Breast epithelium (tissue), 4 donors: ENCODE data around the gene RBM18. TPM values are rescaled to one million over a fixed set of nuclear protein-coding genes. Genes with fewer than 3 reads are reported as not detected.

Experiments
- DNase-seq, 2 donors: peaks; one replicate each; pipeline ENCODE4 v3.0.0-alpha.2; 2019; ENCODE audit warnings: low spot score in 2 of 2
- H3K27ac ChIP-seq, 2 donors: fragments of 200-600 bp; sonication (generic) in 1 of 2; one replicate each; pipeline ENCODE4 v1.5.1; 2016 to 2019; ENCODE audit warnings: mild to moderate bottlenecking in 1 of 2
- H3K27me3 ChIP-seq, 2 donors: fragments of 200-600 bp; sonication (generic) in 1 of 2; one replicate each; pipeline versions ENCODE4 v1.5.1 to v1.6.0; 2017 to 2019; ENCODE audit warnings: control low read depth in 1 of 2, mild to moderate bottlenecking in 1 of 2
- H3K36me3 ChIP-seq: fragments of 200-600 bp; one replicate; pipeline ENCODE4 v1.5.1; 2019
- H3K4me1 ChIP-seq, 2 donors: fragments of 200-600 bp; sonication (generic); one replicate each; pipeline ENCODE4 v1.5.1; 2016 to 2019; ENCODE audit warnings: control low read depth in 1 of 2
- H3K4me3 ChIP-seq, 3 donors: fragments of 200-600 bp; sonication (generic); 1 replicate in 2 of 3; 2 replicates in 1 of 3; pipeline ENCODE4 v1.5.1; 2016 to 2019; ENCODE audit warnings: mild to moderate bottlenecking in 3 of 3, moderate library complexity in 2 of 3
- H3K9me3 ChIP-seq, 2 donors: fragments of 200-600 bp; sonication (generic) in 1 of 2; one replicate each; pipeline ENCODE4 v1.5.1; 2016 to 2019; ENCODE audit warnings: control low read depth in 1 of 2
- CTCF ChIP-seq, 3 donors: fragments of 450-650 bp; IDR thresholded peaks; one replicate each; pipeline ENCODE4 v1.5.1; 2016 to 2017; ENCODE audit warnings: antibody characterized with exemption in 3 of 3, mild to moderate bottlenecking in 3 of 3, moderate library complexity in 3 of 3
- POLR2A ChIP-seq: fragments of 450-650 bp; IDR thresholded peaks from one replicate; pipeline ENCODE4 v1.6.1; 2016; ENCODE audit warnings: antibody characterized with exemption, mild to moderate bottlenecking, moderate library complexity
- POLR2AphosphoS5 ChIP-seq, 3 donors: sonication (generic); formaldehyde crosslinking; IDR thresholded peaks; one replicate each; pipeline ENCODE4 v1.6.1; 2017; ENCODE audit warnings: antibody characterized with exemption in 3 of 3
- intact Hi-C: fragments of 100-400 bp; cut with DNase I; formaldehyde crosslinking; loops from one replicate; pipeline ENCODE4 v1.15.1; 2023; ENCODE audit warnings: low total_unique reads
- total RNA-seq, 3 donors: library from RNA; depleted of rRNA; stranded (reverse); fragments of >200 nt; gene quantifications; one replicate each; pipeline ENCODE4 v1.1.0, GENCODE V29; 2016

The RBM18 gene
- total RNA-seq, 3 donors from 2014 or later = 10.4 to 20.9 (median 13.4) TPM

- TF ChIP-seq CTCF (IDR thresholded peaks at IDR 0.05) = no peak
- intact Hi-C loops = no loop called here
- Histone ChIP-seq H3K27me3 (no peaks in the 10 kb centered on the region), H3K27ac (no peak overlapping the region), H3K4me3 (no peak overlapping the region), H3K4me1 (no peaks in the 10 kb centered on the region), H3K9me3 (no peaks in the 10 kb centered on the region), H3K36me3 (no peaks in the 10 kb centered on the region)
- DNase-seq = peak in 1 of 2 donors; percentile 35
These were observed 58.3 kb downstream of the RBM18 start for GRCh38 chr9:122206118-122207046.

- Histone ChIP-seq H3K4me3 (no peak overlapping the region), H3K27me3 (no peaks in the 10 kb centered on the region), H3K9me3 (no peaks in the 10 kb centered on the region), H3K36me3 (no peaks in the 10 kb centered on the region), H3K27ac (no peak overlapping the region), H3K4me1 (no peaks in the 10 kb centered on the region)
- no peak for TF ChIP-seq POLR2A
- DNase-seq = no peak
- intact Hi-C loops = no loop called here
These were observed 59.5 kb downstream of the RBM18 start for GRCh38 chr9:122205176-122205575.

GRCh38 chr9:122204491-122204890, 60.1 kb downstream of the RBM18 start:
- intact Hi-C loops = no loop called here
- DNase-seq = no peak
- TF ChIP-seq POLR2A (no peak), POLR2AphosphoS5 (IDR thresholded peaks at IDR 0.05) (no peak)

GRCh38 chr9:122204055-122204454, 60.6 kb downstream of the RBM18 start:
- Histone ChIP-seq H3K27me3 (no peaks in the 10 kb centered on the region), H3K9me3 (no peaks in the 10 kb centered on the region), H3K4me3 (no peak overlapping the region), H3K36me3 (no peaks in the 10 kb centered on the region), H3K4me1 (no peaks in the 10 kb centered on the region), H3K27ac (no peak overlapping the region)
- DNase-seq = no peak
- intact Hi-C loops = no loop called here
- TF ChIP-seq POLR2A (no peak), POLR2AphosphoS5 (IDR thresholded peaks at IDR 0.05) (no peak), CTCF (IDR thresholded peaks at IDR 0.05) (no peak)

More at GRCh38 chr9:122204491-122204890, 60.1 kb downstream of the RBM18 start:
- H3K27me3 ChIP-seq = no peaks in the 10 kb centered on the region
- H3K36me3 ChIP-seq = no peaks in the 10 kb centered on the region
- no peak overlapping the region for H3K27ac ChIP-seq
- no peaks in the 10 kb centered on the region for H3K4me1 ChIP-seq
- H3K9me3 ChIP-seq = no peaks in the 10 kb centered on the region
- no peak overlapping the region for H3K4me3 ChIP-seq

GRCh38 chr9:122202111-122202510, 62.5 kb downstream of the RBM18 start:
- no peak for DNase-seq
- no peak overlapping the region for H3K27ac ChIP-seq
- no peaks in the 10 kb centered on the region for H3K36me3 ChIP-seq
- no peaks in the 10 kb centered on the region for H3K27me3 ChIP-seq
- no peak for TF ChIP-seq POLR2AphosphoS5 (IDR thresholded peaks at IDR 0.05)
- TF ChIP-seq POLR2A = no peak
- no peak for TF ChIP-seq CTCF (IDR thresholded peaks at IDR 0.05)
- H3K9me3 ChIP-seq = no peaks in the 10 kb centered on the region
- H3K4me1 ChIP-seq = no peaks in the 10 kb centered on the region
- no peak overlapping the region for H3K4me3 ChIP-seq
- intact Hi-C loops = no loop called here

GRCh38 chr9:122201641-122202040, 63.0 kb downstream of the RBM18 start:
- H3K4me3 ChIP-seq = no peak overlapping the region
- H3K4me1 ChIP-seq = no peaks in the 10 kb centered on the region
- H3K9me3 ChIP-seq = no peaks in the 10 kb centered on the region
- DNase-seq = no peak
- intact Hi-C loops = no loop called here
- H3K27me3 ChIP-seq = no peaks in the 10 kb centered on the region
- H3K36me3 ChIP-seq = no peaks in the 10 kb centered on the region
- no peak overlapping the region for H3K27ac ChIP-seq
- TF ChIP-seq POLR2A = no peak
- TF ChIP-seq POLR2AphosphoS5 (IDR thresholded peaks at IDR 0.05) = no peak
- no peak for TF ChIP-seq CTCF (IDR thresholded peaks at IDR 0.05)
